Esophagus squamous epithelium (tissue), 4 donors: ENCODE data around the gene AUTS2.

Experiments
- CTCF ChIP-seq, 6 experiments: fragments of 450-650 bp in 4 of 6; fragments of 200-600 bp in 2 of 6; sonication (generic) in 2 of 6; IDR thresholded peaks; one replicate each; pipeline ENCODE4 v1.5.1; 2016 to 2019; ENCODE audit warnings: antibody characterized with exemption in 6 of 6, mild to moderate bottlenecking in 4 of 6, moderate library complexity in 4 of 6
- POLR2A ChIP-seq, 4 donors: fragments of 450-650 bp; IDR thresholded peaks; one replicate each; pipeline ENCODE4 v1.6.1; 2017; ENCODE audit warnings: antibody characterized with exemption in 4 of 4, mild to moderate bottlenecking in 4 of 4, moderate library complexity in 3 of 4

- TF ChIP-seq CTCF (IDR thresholded peaks at IDR 0.05), result no peak
- no peak for TF ChIP-seq POLR2A (IDR thresholded peaks at IDR 0.05)
Measured at GRCh38 chr7:69844264-69844868, 246.1 kb downstream of the AUTS2 start.
